ENCODE measurements around the gene COPG1.

The COPG1 gene

GRCh38 chr3:129282727-129283327, 33.4 kb downstream of the COPG1 start:
- no peak for DNase-seq

- DNase-seq, result no peak
Observed at GRCh38 chr3:129286081-129286480, 36.7 kb downstream of the COPG1 start.

DNA sequence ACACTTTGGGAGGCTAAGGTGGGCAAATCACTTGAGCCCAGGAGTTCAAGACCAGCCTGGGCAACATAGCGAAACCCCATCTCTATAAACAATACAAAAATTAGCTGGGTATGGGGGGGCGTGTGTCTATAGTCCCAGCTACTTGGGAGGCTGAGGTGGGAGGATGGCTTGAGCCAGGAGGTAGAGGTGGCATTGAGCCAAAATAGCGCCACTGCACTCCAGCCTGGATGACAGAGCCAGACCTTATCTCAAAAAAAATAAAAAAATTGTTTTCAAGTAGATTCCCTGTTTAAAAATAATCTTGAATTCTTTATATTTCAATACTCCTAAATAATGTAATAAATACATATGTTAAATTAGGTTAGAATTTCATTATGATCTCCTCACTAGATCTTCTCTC, 39.0 kb downstream of the COPG1 start:
- no peak for DNase-seq

- no peak for DNase-seq
Observed at GRCh38 chr3:129289201-129289921, 40.0 kb downstream of the COPG1 start.

DNA sequence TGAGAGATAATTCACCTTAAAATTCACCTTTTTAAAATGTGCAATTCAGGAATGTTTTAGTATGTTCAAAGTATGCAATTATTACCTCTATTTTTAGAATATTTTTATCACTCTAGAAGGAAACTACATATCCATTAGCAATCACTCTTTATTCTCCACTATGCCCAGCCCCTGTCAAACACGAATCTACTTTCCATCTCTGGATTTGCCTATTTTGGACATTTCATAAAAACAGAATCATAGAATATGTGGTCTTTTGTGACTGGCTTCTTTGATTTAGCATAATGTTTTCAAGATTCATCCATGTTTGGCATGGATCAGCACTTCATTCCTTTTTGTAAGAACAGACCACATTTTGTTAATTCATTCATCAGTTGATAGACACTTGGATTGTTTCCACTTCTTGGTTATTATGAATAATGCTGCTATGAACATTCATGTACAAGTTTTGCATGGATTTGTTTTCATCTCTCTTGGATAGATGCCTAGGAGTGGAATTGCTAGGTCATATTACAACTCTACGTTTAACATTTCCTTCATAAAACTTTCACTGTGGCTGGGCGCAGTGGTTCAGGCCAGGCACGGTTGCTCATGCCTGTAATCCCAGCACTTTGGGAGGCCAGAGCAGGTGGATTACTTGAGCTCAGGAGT, 42.0 kb downstream of the COPG1 start:
- DNase-seq, result no peak

DNA sequence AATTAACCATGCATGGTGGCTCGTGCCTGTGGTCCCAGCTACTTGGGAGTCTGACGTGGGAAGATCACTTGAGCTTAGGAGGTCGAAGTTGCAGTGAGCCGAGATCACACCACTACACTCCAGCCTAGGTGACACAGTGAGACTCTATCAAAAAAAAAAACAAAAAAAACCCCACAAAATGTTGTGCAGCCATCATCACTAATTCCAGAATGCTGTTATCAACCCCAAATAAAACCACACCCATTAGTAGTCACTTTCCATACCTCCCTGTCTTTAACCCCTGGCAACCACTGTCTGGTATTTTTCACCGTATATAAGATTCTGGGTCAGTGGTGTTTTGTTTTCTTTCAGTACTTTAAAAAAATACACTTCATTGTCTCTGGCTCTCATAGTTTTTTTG, 45.9 kb downstream of the COPG1 start:
- no peak for DNase-seq

DNA sequence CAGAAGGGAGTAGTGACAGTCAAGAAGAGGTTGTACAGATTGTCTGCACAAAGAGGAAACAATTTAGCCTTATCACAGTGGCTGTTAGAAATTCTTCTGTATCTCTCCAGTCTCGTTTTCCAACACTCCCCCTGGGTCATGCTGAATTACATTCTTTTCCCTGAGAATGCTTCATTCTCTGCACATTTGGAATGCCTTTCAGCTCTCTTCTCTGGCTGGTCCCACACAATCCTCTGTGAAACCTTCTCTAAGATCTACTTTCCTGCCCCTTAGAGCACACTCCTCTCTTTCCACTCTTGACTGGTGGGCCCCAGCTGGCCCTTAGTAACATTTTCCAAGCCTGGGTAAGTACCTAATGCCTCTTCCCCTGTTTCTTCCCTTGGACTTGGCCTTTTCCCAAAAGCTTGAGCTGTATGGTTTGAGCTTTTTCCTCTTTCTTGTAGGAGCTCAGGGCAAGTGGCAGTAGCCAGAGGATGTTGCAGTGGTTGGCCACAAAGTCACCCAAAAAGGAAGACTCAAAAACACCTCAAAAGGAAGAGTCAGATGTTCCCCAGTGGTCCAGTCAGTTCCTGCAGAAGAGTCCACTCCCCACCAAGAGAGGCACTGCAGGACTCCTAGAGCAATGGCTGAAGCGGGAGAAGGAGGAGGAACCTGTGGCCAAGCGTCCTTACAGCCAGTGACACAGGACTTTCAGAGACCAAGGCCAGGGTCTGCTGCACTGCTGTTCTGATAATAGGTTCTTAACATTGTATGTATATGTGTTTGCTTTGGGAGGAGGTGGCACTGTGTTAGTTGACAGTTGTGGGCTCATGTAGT, 54.9 kb downstream of the COPG1 start:
- DNase-seq, result no peak

DNA sequence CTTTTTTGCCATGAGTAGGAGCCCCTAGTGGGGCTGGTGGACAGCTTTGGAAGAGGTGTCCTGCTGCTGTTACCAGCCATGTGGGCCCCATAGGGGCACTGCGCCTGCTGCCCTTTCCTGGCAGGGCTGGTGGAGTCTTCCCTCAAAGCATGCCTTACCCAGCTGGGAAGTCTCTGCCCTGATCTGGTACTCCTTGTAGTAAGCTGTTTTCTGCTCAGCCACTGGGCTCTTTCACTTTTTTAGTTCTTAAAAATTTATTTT, 55.5 kb downstream of the COPG1 start:
- DNase-seq, result no peak

DNA sequence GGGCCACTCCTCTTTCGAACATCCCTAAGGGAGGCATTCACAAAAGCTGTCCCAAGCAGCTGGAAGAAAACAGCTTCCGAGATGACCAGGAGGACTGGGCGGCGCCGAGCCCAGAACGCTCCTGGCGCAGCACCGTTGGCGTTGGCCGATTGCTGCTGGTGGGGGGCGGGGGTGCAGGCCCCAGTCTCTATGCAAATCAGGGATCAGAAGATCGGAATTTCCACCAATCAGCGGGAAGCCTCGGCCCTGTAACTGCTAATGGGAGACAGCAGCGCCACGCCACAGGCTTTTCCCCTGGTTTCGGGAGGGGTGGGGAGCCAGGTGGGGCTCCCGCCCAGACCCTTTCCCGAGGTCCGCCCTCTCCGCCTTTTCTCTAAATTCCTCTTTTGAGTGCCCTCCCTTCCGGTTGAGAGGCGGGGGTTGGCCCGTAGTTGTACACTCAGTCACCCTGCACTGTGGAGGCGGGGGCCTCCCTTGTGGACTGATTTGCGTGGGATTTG, 56.2 kb downstream of the COPG1 start:
- DNase-seq, result peak; percentile 93

DNA sequence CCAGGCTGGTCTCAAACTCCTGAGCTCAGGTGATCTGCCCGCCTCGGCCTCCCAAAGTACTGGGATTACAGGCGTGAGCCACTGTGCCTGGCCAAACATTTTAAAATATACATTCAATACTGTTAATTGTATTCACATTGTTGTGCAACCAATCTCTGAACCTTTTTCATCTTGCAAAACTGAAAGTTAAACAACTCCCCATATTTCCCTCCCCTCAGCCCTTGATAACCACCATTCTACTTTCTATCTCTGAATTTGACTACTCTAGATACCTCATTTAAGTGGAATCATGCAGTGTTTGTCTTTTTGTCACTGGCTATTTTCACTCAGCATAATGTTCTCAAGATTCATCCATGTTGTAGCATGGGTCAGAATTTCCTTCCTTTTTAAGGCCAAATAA, 59.2 kb downstream of the COPG1 start:
- no peak for DNase-seq

GRCh38 chr3:129310111-129311011, 61.0 kb downstream of the COPG1 start:
- DNase-seq, result no peak

DNA sequence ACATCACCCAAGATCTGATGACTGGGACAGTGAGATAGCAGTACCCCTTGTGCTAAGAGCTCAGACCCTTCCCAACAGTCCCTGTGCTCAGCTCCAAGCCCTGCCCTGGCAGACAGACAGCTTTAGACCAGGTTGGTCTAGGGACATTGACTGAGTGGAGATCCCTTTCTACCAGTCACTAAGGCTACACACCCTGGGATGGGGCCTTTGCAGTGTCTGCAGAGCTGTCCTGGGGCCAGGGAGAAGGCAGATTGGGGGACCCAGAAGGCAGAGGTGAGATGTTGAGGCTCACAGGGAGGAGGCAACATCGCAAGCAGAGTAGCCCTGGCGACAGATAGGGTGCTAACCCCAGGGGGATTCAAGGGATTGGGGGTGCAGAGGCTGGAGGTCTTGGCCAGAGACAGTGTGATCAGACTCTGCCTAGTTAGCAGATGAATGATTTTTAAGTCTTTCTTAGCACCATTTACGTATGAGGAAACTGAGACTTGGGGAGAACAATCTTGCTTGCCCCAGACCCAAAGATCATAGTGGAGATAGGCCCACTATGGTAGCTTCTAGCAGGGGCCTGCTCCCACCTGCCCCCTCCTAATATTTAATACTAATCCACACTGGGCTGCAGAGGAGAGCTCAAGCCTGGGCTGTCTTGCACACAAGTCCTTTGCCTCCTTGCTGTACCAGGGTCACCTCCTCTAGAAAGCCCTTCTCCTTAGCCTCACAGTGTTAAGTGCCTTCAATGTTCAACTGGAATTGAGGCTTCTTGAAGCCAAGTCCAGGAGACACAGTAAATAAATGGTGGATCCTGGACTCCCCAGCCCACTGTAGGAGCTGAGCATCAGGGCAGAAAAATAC, 61.9 kb downstream of the COPG1 start:
- DNase-seq, result no peak

DNA sequence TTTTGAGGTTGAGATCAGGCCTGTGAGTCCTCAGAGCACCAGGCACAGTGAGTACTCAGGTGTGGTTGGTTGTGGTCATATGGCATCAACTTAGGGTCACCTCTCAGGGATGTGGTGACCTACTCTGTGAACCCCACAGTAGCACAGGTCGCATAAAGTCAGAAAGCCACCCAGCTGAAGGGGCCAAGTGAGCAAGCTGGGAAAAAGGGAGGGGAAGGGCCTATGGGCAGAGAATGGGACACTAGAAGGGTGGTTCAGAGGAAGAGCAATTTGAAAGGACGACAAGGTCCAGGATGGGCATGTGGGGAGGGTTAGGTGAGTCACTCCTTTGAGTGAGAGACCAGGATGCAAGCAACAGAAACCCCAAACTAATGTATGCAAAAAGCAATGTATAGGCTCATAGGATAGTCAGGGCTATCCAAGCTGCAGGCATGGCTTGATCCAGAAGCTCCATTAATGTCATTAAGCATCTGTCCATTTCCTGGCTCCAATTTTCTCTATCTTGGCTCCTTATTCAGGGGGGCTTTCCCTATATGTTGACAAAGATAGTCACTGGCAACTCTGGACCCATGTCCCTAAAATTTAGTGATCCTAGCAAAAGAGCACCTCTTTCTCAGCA, 62.7 kb downstream of the COPG1 start:
- no peak for DNase-seq

DNA sequence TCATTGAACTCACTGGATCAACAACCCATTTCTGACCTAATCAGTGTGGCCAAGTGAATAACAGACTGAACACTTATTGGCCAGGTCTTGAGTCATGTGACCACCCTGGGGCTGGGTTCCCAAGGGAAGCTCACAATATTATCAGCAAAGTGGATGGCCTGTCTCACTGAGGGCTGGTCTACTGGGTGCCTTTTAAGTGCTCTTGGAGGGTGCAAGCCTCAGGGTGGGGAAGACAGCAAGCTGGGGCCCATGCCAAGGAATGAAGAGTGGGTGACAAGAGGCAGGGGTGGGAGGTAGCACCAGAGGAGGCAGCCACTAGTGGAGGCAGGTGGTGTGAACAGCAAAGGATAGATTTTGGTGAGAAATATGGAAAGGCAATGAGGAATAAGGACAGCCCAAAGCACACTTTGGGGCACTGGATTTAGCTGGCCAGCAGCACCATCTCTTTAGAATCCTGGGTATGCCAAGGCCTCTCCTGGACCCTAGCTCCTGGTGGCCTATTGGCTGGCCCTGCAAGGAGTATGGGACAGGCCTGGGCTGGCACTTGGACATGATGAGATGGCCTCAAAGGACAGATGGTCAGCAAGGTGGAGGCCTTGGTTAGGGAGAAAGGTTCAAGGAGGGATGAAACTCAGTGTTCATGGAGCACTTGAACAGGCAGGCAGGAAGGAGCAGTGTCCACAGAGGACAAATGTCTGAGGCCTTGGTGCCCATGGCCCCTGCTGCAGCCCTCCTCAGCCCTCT, 63.4 kb downstream of the COPG1 start:
- DNase-seq, result no peak

DNA sequence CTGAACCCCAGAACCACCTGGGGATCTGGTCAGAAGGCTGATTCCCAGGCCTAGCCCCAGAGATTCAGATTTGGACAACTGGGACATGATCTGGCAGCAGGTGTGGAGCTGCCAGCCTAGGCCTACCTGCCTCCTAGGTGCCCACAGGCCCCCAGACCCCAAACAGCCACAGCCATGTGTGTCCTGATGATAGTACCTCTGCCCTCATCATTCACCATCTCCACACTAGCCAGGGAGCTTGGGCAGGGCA, 63.9 kb downstream of the COPG1 start:
- DNase-seq, result no peak

- DNase-seq, result peak; percentile 44
Observed at GRCh38 chr3:129313665-129314385, 64.4 kb downstream of the COPG1 start.

- DNase-seq, result peak; percentile 94
Observed at GRCh38 chr3:129314386-129315222, 65.2 kb downstream of the COPG1 start.

GRCh38 chr3:129315223-129315997, 66.0 kb downstream of the COPG1 start:
- peak; percentile 61 for DNase-seq

All from femur (tissue), 1 donor.